ENCODE measurements around the gene EIF2B4.
"Not testable (repeated sequence)": the region's sequence is repeated elsewhere in the genome, so short reads cannot be mapped to it uniquely, and the experiment has no call there.

GRCh38 chr2:27319839-27320238 lies 50.3 kb downstream of the EIF2B4 start:
- TF ChIP-seq ZNF274 (IDR thresholded peaks at IDR 0.05; ENCODE audit: low read length); ZNF274 (tag by site-specific recombination; IDR thresholded peaks at IDR 0.05; ENCODE audit: borderline replicate concordance); ZNF324 (tag by site-specific recombination; IDR thresholded peaks at IDR 0.05); ZNF157 (tag by site-specific recombination; IDR thresholded peaks at IDR 0.05); ZNF138 (tag by site-specific recombination; IDR thresholded peaks at IDR 0.05; ENCODE audit: borderline replicate concordance): not testable (repeated sequence)
- TF ChIP-seq, protein P1, sequence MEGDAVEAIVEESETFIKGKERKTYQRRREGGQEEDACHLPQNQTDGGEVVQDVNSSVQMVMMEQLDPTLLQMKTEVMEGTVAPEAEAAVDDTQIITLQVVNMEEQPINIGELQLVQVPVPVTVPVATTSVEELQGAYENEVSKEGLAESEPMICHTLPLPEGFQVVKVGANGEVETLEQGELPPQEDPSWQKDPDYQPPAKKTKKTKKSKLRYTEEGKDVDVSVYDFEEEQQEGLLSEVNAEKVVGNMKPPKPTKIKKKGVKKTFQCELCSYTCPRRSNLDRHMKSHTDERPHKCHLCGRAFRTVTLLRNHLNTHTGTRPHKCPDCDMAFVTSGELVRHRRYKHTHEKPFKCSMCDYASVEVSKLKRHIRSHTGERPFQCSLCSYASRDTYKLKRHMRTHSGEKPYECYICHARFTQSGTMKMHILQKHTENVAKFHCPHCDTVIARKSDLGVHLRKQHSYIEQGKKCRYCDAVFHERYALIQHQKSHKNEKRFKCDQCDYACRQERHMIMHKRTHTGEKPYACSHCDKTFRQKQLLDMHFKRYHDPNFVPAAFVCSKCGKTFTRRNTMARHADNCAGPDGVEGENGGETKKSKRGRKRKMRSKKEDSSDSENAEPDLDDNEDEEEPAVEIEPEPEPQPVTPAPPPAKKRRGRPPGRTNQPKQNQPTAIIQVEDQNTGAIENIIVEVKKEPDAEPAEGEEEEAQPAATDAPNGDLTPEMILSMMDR (tag by site-specific recombination; IDR thresholded peaks at IDR 0.05): not testable (repeated sequence)
- TF ChIP-seq, protein P2, sequence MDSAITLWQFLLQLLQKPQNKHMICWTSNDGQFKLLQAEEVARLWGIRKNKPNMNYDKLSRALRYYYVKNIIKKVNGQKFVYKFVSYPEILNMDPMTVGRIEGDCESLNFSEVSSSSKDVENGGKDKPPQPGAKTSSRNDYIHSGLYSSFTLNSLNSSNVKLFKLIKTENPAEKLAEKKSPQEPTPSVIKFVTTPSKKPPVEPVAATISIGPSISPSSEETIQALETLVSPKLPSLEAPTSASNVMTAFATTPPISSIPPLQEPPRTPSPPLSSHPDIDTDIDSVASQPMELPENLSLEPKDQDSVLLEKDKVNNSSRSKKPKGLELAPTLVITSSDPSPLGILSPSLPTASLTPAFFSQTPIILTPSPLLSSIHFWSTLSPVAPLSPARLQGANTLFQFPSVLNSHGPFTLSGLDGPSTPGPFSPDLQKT (IDR thresholded peaks at IDR 0.05; ENCODE audit: borderline replicate concordance, low read depth, low read length): not testable (repeated sequence)
- TF ChIP-seq, protein P3, sequence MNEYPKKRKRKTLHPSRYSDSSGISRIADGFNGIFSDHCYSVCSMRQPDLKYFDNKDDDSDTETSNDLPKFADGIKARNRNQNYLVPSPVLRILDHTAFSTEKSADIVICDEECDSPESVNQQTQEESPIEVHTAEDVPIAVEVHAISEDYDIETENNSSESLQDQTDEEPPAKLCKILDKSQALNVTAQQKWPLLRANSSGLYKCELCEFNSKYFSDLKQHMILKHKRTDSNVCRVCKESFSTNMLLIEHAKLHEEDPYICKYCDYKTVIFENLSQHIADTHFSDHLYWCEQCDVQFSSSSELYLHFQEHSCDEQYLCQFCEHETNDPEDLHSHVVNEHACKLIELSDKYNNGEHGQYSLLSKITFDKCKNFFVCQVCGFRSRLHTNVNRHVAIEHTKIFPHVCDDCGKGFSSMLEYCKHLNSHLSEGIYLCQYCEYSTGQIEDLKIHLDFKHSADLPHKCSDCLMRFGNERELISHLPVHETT (tag by site-specific recombination; IDR thresholded peaks at IDR 0.05): not testable (repeated sequence)

Data from HEK293 (cell line).